Calu3 (cell line): ENCODE measurements around the gene GPN1. TPM values are rescaled to one million over a fixed set of nuclear protein-coding genes. Genes with fewer than 3 reads are reported as not detected.

ENCODE experiments used
- BruUV-seq: library from RNA; stranded (reverse); fragments of 400-500 nt; replicated peaks from 2 replicates; lab custom pipeline; 2021; lab: Mats Ljungman, UMichigan
- CTCF ChIA-PET: fragments of 300-600 bp; sonication (Branson Sonifier 250); formaldehyde crosslinking; loops from one replicate; lab custom pipeline; 2022; ENCODE audit warnings: antibody characterized with exemption; lab: Charles Lee
- DNase-seq: peaks from one replicate; pipeline ENCODE4 v3.0.0; 2022
- H3K27ac Mint-ChIP-seq: one replicate; pipeline ENCODE4 v1.8.0; 2022; ENCODE audit warnings: mixed read lengths; ENCODE audit not compliant: unreplicated experiment
- H3K27me3 Mint-ChIP-seq: one replicate; pipeline ENCODE4 v1.8.0; 2022; ENCODE audit warnings: mixed read lengths; ENCODE audit not compliant: unreplicated experiment
- H3K36me3 Mint-ChIP-seq: one replicate; pipeline ENCODE4 v1.8.0; 2022; ENCODE audit warnings: mild to moderate bottlenecking, moderate library complexity, mixed read lengths; ENCODE audit not compliant: insufficient read depth, unreplicated experiment
- H3K4me1 Mint-ChIP-seq: one replicate; pipeline ENCODE4 v1.8.0; 2022; ENCODE audit warnings: mild to moderate bottlenecking, low read depth, mixed read lengths; ENCODE audit not compliant: unreplicated experiment
- H3K4me3 Mint-ChIP-seq: one replicate; pipeline ENCODE4 v1.8.0; 2022; ENCODE audit warnings: mild to moderate bottlenecking, low read depth, moderate library complexity, mixed read lengths; ENCODE audit not compliant: unreplicated experiment
- H3K9me3 Mint-ChIP-seq: one replicate; pipeline ENCODE4 v1.8.0; 2022; ENCODE audit warnings: low read depth, mixed read lengths; ENCODE audit not compliant: unreplicated experiment
- intact Hi-C: fragments of 100-400 bp; cut with micrococcal nuclease; formaldehyde crosslinking; loops from one replicate; pipeline ENCODE4 v1.10.0; 2022; ENCODE audit not compliant: unreplicated experiment
- total RNA-seq: library from RNA; stranded (reverse); gene quantifications from 2 replicates; pipeline ENCODE4 v1.2.3, GENCODE V29; 2022
- TF ChIP-seq, protein P1 (sequence below): fragments of 200-600 bp; IDR thresholded peaks from one replicate; pipeline ENCODE4 v1.8.0; 2022; ENCODE audit warnings: antibody characterized with exemption; ENCODE audit not compliant: unreplicated experiment

The GPN1 gene
- total RNA-seq, 1 experiment from 2014 or later: 32.6 TPM

DNA sequence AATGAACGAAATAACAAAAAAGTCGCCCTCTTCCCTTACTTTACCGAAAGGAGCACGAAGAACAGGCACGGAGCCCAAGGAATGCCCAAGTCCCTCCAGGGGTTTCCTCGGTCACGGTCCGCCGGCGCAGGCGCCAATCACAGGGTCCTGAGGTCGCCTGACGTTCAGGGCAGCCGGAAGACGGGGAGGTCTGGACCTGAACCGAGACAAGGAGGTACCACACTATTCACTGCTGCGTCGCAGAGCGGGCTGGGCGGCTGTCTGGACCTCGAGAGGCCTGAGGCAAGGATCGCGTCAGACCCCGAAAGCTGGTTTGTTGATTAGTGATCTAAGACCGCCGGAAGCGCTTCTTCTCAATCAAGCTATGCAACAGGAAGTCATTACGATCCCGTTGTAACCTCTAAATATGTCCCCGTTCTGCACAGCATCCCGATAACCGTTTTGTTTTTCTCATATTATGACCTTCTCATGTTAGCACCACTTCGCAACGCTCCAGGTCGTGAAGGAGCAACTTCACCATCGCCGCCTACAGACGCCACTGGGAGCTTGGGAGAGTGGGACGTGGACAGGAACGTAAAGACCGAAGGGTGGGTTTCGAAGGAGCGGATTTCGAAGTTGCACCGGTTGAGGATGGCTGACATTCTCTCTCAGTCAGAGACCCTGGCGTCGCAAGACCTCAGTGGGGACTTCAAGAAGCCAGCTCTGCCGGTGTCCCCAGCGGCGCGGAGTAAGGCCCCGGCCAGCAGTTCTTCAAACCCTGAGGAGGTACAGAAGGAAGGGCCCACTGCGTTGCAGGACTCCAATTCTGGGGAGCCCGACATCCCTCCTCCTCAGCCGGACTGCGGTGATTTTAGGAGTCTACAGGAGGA is 34.7 kb downstream of the GPN1 start, which contains the start of the genes SLC4A1AP and SUPT7L:
SLC4A1AP (plus strand) TSS at position 605 of the 869 bp plus-strand sequence; CDS start at position 631, 26 bp downstream.
SUPT7L (minus strand) TSS at position 330 of the 869 bp plus-strand sequence. CDS start 1,422 bp downstream, outside the sequence.
- Mint-ChIP-seq H3K4me1 (peaks cover 27% of the 10 kb centered on the region), H3K27me3 (no peaks in the 10 kb centered on the region), H3K4me3 (peak within 1 kb of the TSS; percentile 98), H3K9me3 (no peaks in the 10 kb centered on the region), H3K27ac (peak within 1 kb of the TSS; percentile 99), H3K36me3 (peaks cover 55% of the 10 kb centered on the region)
- TF ChIP-seq, protein P1, sequence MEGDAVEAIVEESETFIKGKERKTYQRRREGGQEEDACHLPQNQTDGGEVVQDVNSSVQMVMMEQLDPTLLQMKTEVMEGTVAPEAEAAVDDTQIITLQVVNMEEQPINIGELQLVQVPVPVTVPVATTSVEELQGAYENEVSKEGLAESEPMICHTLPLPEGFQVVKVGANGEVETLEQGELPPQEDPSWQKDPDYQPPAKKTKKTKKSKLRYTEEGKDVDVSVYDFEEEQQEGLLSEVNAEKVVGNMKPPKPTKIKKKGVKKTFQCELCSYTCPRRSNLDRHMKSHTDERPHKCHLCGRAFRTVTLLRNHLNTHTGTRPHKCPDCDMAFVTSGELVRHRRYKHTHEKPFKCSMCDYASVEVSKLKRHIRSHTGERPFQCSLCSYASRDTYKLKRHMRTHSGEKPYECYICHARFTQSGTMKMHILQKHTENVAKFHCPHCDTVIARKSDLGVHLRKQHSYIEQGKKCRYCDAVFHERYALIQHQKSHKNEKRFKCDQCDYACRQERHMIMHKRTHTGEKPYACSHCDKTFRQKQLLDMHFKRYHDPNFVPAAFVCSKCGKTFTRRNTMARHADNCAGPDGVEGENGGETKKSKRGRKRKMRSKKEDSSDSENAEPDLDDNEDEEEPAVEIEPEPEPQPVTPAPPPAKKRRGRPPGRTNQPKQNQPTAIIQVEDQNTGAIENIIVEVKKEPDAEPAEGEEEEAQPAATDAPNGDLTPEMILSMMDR: no peak
- CTCF ChIA-PET: interaction anchor here (0.6 to 1.5 kb wide), 5 partner anchors 11 to 80 kb away, joined by 3 to 5 read pairs (median 4); partner anchors contain the start of gene ZNF512
- DNase-seq: peak; percentile 66
- TSS peak; percentile 63 for BruUV-seq
- intact Hi-C loops: no loop called here

DNA sequence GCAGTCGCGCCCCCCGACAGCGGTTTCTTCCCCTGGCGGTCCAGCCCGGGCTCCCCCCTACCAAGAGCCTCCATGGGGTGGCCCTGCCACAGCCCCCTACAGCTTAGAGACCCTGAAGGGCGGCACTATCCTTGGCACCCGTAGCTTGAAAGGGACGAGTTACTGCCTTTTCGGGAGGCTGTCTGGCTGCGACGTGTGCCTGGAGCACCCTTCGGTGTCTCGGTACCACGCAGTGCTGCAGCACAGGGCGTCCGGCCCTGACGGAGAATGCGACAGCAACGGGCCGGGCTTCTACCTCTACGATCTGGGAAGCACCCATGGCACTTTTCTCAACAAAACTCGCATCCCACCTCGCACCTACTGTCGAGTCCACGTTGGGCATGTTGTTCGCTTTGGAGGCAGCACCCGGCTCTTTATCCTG is 35.3 kb downstream of the GPN1 start:
- BruUV-seq: TSS peak; percentile 84
- Mint-ChIP-seq H3K27me3 (no peaks in the 10 kb centered on the region), H3K27ac (peak overlapping the region; percentile 99), H3K4me1 (peaks cover 27% of the 10 kb centered on the region), H3K4me3 (peak overlapping the region; percentile 98), H3K36me3 (peaks cover 60% of the 10 kb centered on the region), H3K9me3 (no peaks in the 10 kb centered on the region)
- intact Hi-C loops: no loop called here
- TF ChIP-seq, protein P1: no peak
- CTCF ChIA-PET: interaction anchor here (0.7 to 1.5 kb wide), 3 partner anchors 11 to 18 kb away, joined by 3 to 5 read pairs (median 4); no protein-coding TSS in a partner anchor
- no peak for DNase-seq

DNA sequence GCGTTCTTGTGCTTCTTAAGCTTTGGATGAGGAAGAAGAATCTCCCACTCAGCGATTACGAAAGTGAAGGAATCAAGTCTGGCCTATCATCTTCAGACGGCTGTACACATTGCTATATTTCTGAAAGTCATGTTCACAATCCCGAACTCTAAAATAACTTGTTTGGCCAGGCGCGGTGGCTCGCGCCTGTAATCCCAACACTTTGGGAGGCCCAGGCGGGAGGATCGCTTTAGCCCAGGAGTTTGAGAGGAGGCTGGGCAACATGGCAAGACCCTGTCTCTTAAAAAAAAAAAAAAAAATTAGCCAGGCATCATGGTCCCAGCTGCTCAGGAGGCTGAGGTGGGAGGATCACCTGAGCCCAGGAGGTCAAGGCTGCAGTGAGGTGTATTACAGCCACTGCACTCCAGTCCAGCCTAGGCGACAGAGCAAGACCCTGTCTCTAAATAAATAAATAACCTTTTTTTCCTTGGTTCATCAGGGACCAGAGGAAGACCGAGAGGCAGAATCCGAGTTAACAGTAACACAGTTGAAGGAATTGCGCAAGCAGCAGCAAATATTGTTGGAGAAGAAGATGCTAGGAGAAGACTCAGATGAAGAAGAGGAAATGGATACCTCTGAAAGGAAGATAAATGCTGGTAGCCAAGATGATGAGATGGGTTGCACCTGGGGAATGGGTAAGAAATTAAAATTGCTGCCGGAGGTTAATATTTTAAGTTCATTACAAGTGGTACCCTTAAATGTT is 35.9 kb downstream of the GPN1 start:
- Mint-ChIP-seq H3K9me3 (no peaks in the 10 kb centered on the region), H3K27ac (peak overlapping the region; percentile 60), H3K36me3 (peaks cover 60% of the 10 kb centered on the region), H3K4me3 (peak overlapping the region; percentile 98), H3K27me3 (no peaks in the 10 kb centered on the region), H3K4me1 (peaks cover 27% of the 10 kb centered on the region)
- no TSS peak for BruUV-seq
- intact Hi-C loops: no loop called here
- CTCF ChIA-PET: interaction anchor here (1.5 kb wide), 1 partner anchor 17 kb away, joined by 5 read pairs; no protein-coding TSS in a partner anchor
- TF ChIP-seq, protein P1: no peak
- no peak for DNase-seq

- Mint-ChIP-seq H3K9me3 (no peaks in the 10 kb centered on the region), H3K36me3 (peaks cover 41% of the 10 kb centered on the region), H3K27me3 (no peaks in the 10 kb centered on the region), H3K4me3 (no peak overlapping the region), H3K4me1 (peaks cover 18% of the 10 kb centered on the region), H3K27ac (no peak overlapping the region)
- intact Hi-C loops: no loop called here
- no TSS peak for BruUV-seq
- CTCF ChIA-PET: no interaction called here
- TF ChIP-seq, protein P1: no peak
- no peak for DNase-seq
These were observed 38.6 kb downstream of the GPN1 start for GRCh38 chr2:27667446-27667845.
